Common myeloid progenitor, CD34-positive (primary cell): ENCODE results near the gene CADM2.

Experiments used
- CTCF ChIA-PET: fragments of 350-600 bp; sonication (Branson Sonifier 250); formaldehyde crosslinking; loops from one replicate; lab custom pipeline; 2021; ENCODE audit warnings: antibody characterized with exemption; lab: Charles Lee
- POLR2A ChIA-PET: fragments of 350-600 bp; sonication (Branson Sonifier 250); formaldehyde crosslinking; loops from one replicate; lab custom pipeline; 2021; ENCODE audit warnings: antibody characterized with exemption; lab: Charles Lee
- DNase-seq, 3 donors: peaks; one replicate each; pipeline versions ENCODE4 v3.0.0 to v3.0.0-alpha.2; 2013
- H3K27ac ChIP-seq, 2 experiments: 1 replicate in 1 of 2; 2 replicates in 1 of 2; pipeline ENCODE4 v1.7.0; 2013; ENCODE audit warnings: inconsistent platforms in 2 of 2, low read length in 2 of 2, mild to moderate bottlenecking in 2 of 2, low read depth in 1 of 2, moderate library complexity in 1 of 2; ENCODE audit not compliant: severe bottlenecking in 2 of 2, insufficient read depth in 1 of 2, poor library complexity in 1 of 2
- H3K27me3 ChIP-seq, 5 experiments: replicated peaks in 2 of 5; 1 replicate in 3 of 5; 2 replicates in 2 of 5; pipeline versions ENCODE4 v1.6.1 to v1.7.0; 2013; ENCODE audit warnings: low read length in 4 of 5, mild to moderate bottlenecking in 2 of 5, moderate library complexity in 2 of 5, inconsistent platforms in 1 of 5; ENCODE audit not compliant: insufficient read depth in 5 of 5, control insufficient read depth in 4 of 5
- H3K36me3 ChIP-seq, 4 experiments: 1 replicate in 2 of 4; 2 replicates in 2 of 4; pipeline versions ENCODE4 v1.6.1 to v1.7.0; 2013; ENCODE audit warnings: low read length in 3 of 4, control low read depth in 1 of 4, mild to moderate bottlenecking in 1 of 4; ENCODE audit not compliant: control insufficient read depth in 4 of 4, insufficient read depth in 4 of 4
- H3K4me1 ChIP-seq, 4 experiments: 1 replicate in 3 of 4; 2 replicates in 1 of 4; pipeline versions ENCODE4 v1.6.1 to v1.7.1; 2013; ENCODE audit warnings: low read length in 3 of 4, mild to moderate bottlenecking in 3 of 4, control low read depth in 1 of 4, inconsistent platforms in 1 of 4, moderate library complexity in 1 of 4; ENCODE audit not compliant: control insufficient read depth in 4 of 4, insufficient read depth in 4 of 4; ENCODE audit errors: control extremely low read depth in 1 of 4
- H3K4me3 ChIP-seq, 7 experiments: 1 replicate in 4 of 7; 2 replicates in 3 of 7; pipeline versions ENCODE4 v1.5.1 to v1.7.0; 2013; ENCODE audit warnings: mild to moderate bottlenecking in 7 of 7, low read length in 6 of 7, moderate library complexity in 6 of 7, inconsistent platforms in 2 of 7, low read depth in 2 of 7, control low read depth in 1 of 7; ENCODE audit not compliant: insufficient read depth in 4 of 7, control insufficient read depth in 1 of 7; ENCODE audit errors: extremely low read depth in 1 of 7
- H3K9me3 ChIP-seq, 5 experiments: 1 replicate in 4 of 5; 2 replicates in 1 of 5; pipeline versions ENCODE4 v1.6.1 to v1.7.1; 2013; ENCODE audit warnings: low read length in 4 of 5, mild to moderate bottlenecking in 2 of 5, inconsistent platforms in 1 of 5, low read depth in 1 of 5, moderate library complexity in 1 of 5; ENCODE audit not compliant: control insufficient read depth in 4 of 5, insufficient read depth in 2 of 5; ENCODE audit errors: control extremely low read depth in 1 of 5
- WGBS: methylation state at CpG from one replicate; pipeline ENCODE4 v1.1.5; 2013; ENCODE audit not compliant: insufficient coverage; 5-methylcytosine and 5-hydroxymethylcytosine counted together

CADM2 gene

DNA sequence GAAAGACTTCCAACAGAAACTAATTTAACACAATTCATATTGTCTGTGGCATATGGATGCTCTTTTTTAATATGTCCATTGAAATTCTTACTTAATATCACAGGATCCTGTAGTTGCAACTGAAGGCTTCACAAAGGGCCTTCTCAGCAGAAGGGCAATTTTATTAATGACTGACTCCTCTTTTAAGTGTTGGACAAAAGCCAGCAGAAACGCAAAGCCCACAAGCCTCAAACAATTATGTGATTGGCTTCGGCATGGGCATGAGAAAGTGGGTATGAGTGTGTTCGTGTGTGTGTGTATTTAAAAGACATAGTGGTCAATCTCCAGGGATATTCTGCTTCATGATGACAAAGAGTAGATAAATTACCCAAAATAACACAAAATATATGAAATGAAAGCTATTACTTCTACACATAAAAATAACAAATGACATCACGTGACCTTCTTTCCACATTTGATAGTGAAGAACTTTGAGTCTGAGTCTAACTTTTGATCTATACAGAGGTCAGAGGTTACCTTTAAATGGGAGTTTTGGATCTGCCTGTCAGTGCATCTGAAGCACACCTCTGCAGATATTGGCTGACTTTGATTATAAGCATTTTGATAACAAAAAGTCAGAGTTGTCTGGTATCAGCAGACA, 496.9 kb downstream of the CADM2 start:
- Histone ChIP-seq H3K9me3 (no peaks in the 10 kb centered on the region), H3K4me1 (no peaks in the 10 kb centered on the region), H3K27ac (no peak overlapping the region), H3K36me3 (no peaks in the 10 kb centered on the region), H3K27me3 (no peaks in the 10 kb centered on the region), H3K4me3 (no peak overlapping the region)
- DNase-seq: no peak
- CTCF ChIA-PET: no interaction called here
- WGBS: 100% methylated on average over 2 of the region's 4 CpGs
- POLR2A ChIA-PET: no interaction called here

DNA sequence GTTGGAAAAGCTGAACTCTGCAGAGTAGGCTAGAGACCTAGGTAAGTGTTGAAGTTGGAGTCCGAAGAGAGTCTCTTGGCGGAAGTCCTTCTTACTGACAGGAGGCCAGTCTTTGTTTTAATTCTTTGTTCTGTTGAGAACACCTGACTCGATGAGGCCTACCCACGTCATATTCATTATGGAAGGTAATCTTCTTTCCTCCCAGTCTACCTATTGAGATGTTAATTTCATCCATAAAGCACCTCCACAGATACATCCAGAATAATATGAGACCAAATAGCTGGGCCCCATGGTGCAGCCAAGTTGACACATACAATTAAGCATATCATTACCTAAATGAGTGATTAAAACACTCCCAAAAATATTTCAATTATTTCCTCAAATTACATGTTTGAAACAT, 515.5 kb downstream of the CADM2 start:
- no CpG with 5 or more reads among the region's 4 CpGs for WGBS
- no peak for DNase-seq
- Histone ChIP-seq H3K9me3 (no peaks in the 10 kb centered on the region), H3K27me3 (no peaks in the 10 kb centered on the region), H3K4me1 (no peaks in the 10 kb centered on the region), H3K4me3 (no peak overlapping the region), H3K36me3 (no peaks in the 10 kb centered on the region), H3K27ac (no peak overlapping the region)
- ChIA-PET CTCF (no interaction called here), POLR2A (no interaction called here)

DNA sequence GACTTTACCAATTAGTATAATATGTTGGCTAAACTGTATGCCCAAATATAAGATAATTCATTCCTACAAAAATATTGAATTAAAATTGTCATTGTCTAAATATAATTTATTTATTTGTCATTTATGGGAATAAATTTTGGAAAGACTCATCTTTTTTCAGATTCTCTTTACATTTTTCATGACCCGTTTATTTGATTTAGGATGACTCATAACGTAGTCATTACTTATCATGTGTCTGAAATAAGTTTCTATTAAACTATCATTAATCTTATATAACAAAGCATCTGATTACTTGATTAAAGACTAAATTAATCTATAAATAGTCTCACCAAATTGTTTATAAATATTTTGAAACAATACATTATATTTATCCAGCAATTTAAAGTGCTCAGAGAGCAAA, 516.6 kb downstream of the CADM2 start:
- H3K27me3 ChIP-seq: no peaks in the 10 kb centered on the region
- POLR2A ChIA-PET: no interaction called here
- H3K36me3 ChIP-seq: no peaks in the 10 kb centered on the region
- H3K9me3 ChIP-seq: no peaks in the 10 kb centered on the region
- no peaks in the 10 kb centered on the region for H3K4me1 ChIP-seq
- CTCF ChIA-PET: no interaction called here
- no peak for DNase-seq
- WGBS: no CpG with 5 or more reads among the region's 2 CpGs
- H3K27ac ChIP-seq: no peak overlapping the region
- no peak overlapping the region for H3K4me3 ChIP-seq

DNA sequence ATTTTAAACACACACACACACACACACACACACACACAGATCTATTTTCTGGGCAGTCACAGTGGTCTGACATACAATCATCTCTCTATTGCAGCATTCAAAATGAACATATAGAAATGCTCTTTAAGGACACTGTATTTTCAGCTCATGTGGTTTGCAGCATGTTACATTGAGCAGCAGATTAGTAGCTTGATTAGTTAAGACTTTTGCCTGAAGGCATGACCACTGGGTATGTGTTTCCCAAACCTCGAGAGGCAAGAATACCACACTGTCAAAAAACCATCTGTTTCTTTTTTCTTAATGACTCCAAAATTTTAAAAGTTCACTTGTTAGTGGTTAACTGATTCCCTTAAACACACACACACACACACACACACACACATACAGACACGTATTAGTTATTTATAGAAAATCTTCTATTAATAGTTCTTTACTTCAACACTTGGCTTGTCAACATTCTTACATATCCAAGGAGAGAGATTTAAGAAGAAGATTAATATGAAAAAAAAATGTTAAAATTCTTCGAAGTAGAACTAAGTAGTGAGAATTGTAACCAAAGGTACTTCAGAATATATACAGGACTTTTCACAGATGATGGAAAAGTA, 518.2 kb downstream of the CADM2 start:
- Histone ChIP-seq H3K27ac (no peak overlapping the region), H3K9me3 (no peaks in the 10 kb centered on the region), H3K4me3 (no peak overlapping the region), H3K36me3 (no peaks in the 10 kb centered on the region), H3K4me1 (no peaks in the 10 kb centered on the region), H3K27me3 (no peaks in the 10 kb centered on the region)
- no CpG with 5 or more reads among the region's 3 CpGs for WGBS
- no peak for DNase-seq
- POLR2A ChIA-PET: no interaction called here
- CTCF ChIA-PET: no interaction called here

DNA sequence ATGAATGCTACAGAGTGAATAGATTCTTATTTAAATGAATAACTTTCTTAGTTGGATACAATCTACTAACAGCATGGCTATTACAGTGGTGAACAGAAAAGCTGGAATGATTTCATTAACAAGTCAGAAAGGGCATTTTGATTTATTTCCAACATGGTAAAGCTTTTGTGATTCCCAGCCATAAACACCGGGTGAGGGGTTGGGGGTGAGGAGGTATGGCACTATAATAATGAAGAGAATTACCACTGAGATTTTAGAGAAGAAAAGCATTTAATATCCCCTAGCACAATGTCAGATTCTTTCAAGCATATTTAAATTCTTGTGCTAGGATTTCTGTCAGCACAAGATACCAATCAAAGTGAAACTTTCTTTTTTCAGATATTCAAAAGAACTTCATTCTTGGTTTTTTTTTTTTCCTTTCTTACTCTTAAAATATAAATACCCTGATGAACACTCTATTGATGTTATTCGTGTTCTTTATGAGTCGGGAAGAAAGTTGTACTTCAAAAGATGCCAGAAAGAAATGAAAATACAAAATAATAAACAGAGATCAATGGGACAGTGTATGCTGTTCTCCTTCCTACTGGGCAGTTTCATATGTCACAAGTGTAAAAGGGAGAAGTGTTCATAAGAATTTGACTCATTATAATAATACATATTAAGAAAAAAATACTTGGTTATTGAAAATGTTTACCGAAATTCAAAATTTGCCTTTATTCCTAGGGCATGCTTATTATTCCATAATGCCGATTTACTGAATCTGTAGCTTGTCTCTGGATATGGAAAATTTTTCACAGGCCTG, 522.8 kb downstream of the CADM2 start:
- H3K4me3 ChIP-seq: no peak overlapping the region
- DNase-seq: no peak
- no peaks in the 10 kb centered on the region for H3K27me3 ChIP-seq
- WGBS: 100% methylated on average over 1 of the region's 5 CpGs
- POLR2A ChIA-PET: no interaction called here
- no peak overlapping the region for H3K27ac ChIP-seq
- no peaks in the 10 kb centered on the region for H3K36me3 ChIP-seq
- no peaks in the 10 kb centered on the region for H3K4me1 ChIP-seq
- no peaks in the 10 kb centered on the region for H3K9me3 ChIP-seq
- CTCF ChIA-PET: no interaction called here

DNA sequence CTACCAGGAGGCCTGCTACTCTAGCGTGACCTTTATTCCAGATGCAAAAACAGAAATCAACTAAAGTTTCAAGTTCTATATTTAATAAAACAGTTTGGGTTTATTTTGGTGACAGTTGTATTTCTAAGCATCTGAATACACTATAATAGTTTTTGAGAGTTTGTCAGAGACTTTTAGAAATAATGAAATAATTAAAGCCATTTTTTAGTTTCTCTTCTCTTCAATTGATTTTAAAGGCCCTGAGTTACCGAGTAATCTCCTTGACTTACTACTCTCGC, 523.4 kb downstream of the CADM2 start:
- Histone ChIP-seq H3K4me1 (no peaks in the 10 kb centered on the region), H3K4me3 (no peak overlapping the region), H3K27ac (no peak overlapping the region), H3K36me3 (no peaks in the 10 kb centered on the region), H3K27me3 (no peaks in the 10 kb centered on the region), H3K9me3 (no peaks in the 10 kb centered on the region)
- no peak for DNase-seq
- 100% methylated on average over 1 of the region's 3 CpGs for WGBS
- ChIA-PET POLR2A (no interaction called here), CTCF (no interaction called here)

DNA sequence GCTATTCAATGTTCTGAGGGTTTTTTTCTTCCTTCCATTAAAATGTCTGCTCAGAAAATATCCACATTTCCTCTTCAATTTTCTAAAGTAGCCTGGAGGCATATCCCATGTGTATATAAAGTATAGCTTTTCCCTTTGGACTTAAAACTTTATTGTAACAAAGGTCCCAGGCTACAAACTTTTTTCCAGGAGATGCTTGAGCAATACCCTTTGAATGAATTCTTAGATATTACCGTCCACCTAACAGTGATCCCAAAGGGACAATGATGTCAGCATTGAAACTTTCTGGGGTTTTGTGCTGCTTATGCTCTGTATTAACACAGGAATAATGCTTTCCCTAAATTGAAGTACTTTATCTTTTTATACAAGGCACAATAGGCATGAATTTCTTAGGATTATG, 525.2 kb downstream of the CADM2 start:
- Histone ChIP-seq H3K27ac (no peak overlapping the region), H3K27me3 (no peaks in the 10 kb centered on the region), H3K4me3 (no peak overlapping the region), H3K36me3 (no peaks in the 10 kb centered on the region), H3K9me3 (no peaks in the 10 kb centered on the region), H3K4me1 (no peaks in the 10 kb centered on the region)
- ChIA-PET POLR2A (no interaction called here), CTCF (no interaction called here)
- no peak for DNase-seq
- WGBS: no CpG with 5 or more reads among the region's 1 CpG
